ENCODE data around the gene SOX5. TPM values are rescaled to one million over a fixed set of nuclear protein-coding genes. Genes with fewer than 3 reads are reported as not detected.

The SOX5 gene
- total and polyA plus RNA-seq, 3 donors from 2014 or later: 26.0 to 93.3 (median 29.2) TPM

DNA sequence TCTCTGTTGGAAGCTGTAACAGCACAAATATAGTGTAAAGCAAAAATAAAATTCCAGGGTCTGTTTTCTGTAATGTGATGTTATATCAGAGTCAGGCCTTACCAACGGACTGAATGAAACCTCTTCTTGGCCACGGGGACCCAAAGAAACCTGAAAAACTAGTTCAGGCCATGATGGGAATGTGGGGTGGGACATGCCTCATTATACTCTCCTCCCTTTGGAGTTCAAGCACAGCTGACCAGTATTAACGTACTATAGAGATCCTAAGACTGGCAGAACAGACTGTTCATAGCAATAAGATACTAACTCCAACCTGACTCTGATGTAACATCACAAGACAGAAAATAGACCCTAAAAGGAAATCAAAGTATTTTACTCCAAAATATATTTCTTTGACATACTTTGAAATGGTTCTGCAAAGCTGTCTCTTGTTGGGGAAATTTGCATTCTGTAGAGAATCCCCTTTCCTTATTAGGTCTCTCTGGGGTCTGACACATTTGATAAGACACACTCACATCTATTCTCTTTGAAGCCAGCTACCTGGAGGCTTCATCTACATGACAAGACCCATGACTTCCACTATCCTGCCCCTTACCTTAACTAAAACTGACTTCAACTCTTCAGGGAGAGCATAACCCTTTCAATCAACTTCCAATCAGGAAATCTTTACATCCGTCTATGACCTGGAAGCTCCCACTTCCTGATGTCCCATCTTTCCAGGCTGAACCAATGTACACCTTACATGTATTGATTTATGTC is 444.6 kb downstream of the SOX5 start:
- 52 to 74% methylated on average over 4 of the region's 4 CpGs for WGBS, 2 donors
- Histone ChIP-seq H3K27ac (no peak overlapping the region), H3K4me3 (no peak overlapping the region), H3K9me3 (no peaks in the 10 kb centered on the region), H3K4me1 (no peaks in the 10 kb centered on the region), H3K36me3 (ENCODE audit: low read depth, missing control alignments) (no peaks in the 10 kb centered on the region), H3K27me3 (no peaks in the 10 kb centered on the region)
- TF ChIP-seq POLR2A (IDR thresholded peaks at IDR 0.05): no peak
- no peak for TF ChIP-seq CTCF (IDR thresholded peaks at IDR 0.05)
- no peak for DNase-seq
- intact Hi-C loops (cut with DNase I; ENCODE audit: low total_unique reads): no loop called here

DNA sequence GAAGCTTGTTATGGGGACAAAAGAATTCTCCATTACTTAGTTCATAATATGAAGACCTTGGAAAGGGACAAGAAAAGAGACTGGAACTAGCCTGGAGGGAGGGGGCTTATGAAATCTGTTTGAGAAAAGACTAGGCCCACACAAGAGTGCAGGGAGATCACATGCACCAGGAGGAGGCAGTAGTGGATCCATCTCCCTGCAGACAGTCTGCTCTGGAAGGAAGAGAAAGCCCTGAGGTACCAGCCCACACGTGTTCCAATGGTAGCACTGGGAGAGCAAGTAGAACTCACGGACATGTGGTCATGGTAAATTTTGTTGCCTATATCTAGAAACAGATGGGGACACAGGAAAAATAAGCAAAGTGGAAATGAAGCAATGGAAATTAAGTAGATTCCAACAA is 445.4 kb downstream of the SOX5 start:
- Histone ChIP-seq H3K27ac (no peak overlapping the region), H3K4me3 (no peak overlapping the region), H3K36me3 (ENCODE audit: low read depth, missing control alignments) (no peaks in the 10 kb centered on the region), H3K27me3 (no peaks in the 10 kb centered on the region), H3K9me3 (no peaks in the 10 kb centered on the region), H3K4me1 (no peaks in the 10 kb centered on the region)
- intact Hi-C loops (cut with DNase I; ENCODE audit: low total_unique reads): no loop called here
- no peak for TF ChIP-seq POLR2A (IDR thresholded peaks at IDR 0.05)
- TF ChIP-seq CTCF (IDR thresholded peaks at IDR 0.05): no peak
- DNase-seq: no peak
- WGBS, 2 donors: 83 to 85% methylated on average over 2 of the region's 2 CpGs

DNA sequence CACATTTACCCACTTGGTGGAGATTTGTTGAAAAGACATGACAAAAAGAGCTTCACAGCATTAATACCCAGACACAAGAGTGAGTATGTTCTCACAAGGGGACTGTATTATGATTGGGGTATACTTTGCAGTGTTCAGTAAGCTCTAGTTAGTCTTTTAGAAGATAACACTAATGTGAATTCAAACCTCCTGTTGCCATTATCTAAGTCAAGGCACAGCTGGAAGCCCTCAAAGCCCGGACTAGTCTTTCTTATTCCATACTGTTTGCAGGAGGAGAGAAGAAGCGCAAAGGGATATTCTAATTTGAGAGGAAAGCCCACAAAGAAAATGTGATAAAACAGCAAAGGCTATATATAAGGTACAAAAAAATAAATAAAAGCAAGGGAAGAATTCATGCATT is 445.9 kb downstream of the SOX5 start:
- Histone ChIP-seq H3K27ac (no peak overlapping the region), H3K9me3 (no peaks in the 10 kb centered on the region), H3K4me3 (no peak overlapping the region), H3K4me1 (no peaks in the 10 kb centered on the region), H3K27me3 (no peaks in the 10 kb centered on the region), H3K36me3 (ENCODE audit: low read depth, missing control alignments) (no peaks in the 10 kb centered on the region)
- intact Hi-C loops (cut with DNase I; ENCODE audit: low total_unique reads): no loop called here
- TF ChIP-seq CTCF (IDR thresholded peaks at IDR 0.05): no peak
- no peak for TF ChIP-seq POLR2A (IDR thresholded peaks at IDR 0.05)
- DNase-seq: no peak
- 65 to 67% methylated on average over 2 of the region's 2 CpGs for WGBS, 2 donors

DNA sequence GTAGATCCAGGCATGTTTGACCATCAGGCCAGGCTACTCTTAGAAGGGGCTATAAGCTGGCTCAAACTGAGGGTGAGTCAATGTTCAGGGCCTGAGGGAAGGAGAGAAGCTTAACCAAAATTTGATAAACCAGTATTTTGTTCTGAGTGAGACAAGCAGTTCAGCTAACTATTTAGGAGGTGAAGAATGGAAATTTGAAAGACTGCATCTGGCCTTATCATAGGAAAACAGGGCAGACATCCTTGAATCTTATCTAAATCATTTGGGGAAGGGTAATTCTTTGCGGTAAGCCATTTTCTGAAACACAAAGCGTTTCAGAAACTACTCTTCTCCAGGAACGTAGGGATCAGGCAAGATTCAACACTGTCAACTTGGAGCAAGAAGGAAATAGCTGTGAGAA is 447.2 kb downstream of the SOX5 start:
- no peaks in the 10 kb centered on the region for H3K36me3 ChIP-seq (ENCODE audit: low read depth, missing control alignments)
- WGBS, 2 donors: 80 to 86% methylated on average over 3 of the region's 3 CpGs
- DNase-seq: no peak
- H3K9me3 ChIP-seq: no peaks in the 10 kb centered on the region
- intact Hi-C loops (cut with DNase I; ENCODE audit: low total_unique reads): no loop called here
- no peaks in the 10 kb centered on the region for H3K4me1 ChIP-seq
- H3K4me3 ChIP-seq: no peak overlapping the region
- no peaks in the 10 kb centered on the region for H3K27me3 ChIP-seq
- H3K27ac ChIP-seq: no peak overlapping the region
- TF ChIP-seq POLR2A (IDR thresholded peaks at IDR 0.05) (no peak), CTCF (IDR thresholded peaks at IDR 0.05) (no peak)

DNA sequence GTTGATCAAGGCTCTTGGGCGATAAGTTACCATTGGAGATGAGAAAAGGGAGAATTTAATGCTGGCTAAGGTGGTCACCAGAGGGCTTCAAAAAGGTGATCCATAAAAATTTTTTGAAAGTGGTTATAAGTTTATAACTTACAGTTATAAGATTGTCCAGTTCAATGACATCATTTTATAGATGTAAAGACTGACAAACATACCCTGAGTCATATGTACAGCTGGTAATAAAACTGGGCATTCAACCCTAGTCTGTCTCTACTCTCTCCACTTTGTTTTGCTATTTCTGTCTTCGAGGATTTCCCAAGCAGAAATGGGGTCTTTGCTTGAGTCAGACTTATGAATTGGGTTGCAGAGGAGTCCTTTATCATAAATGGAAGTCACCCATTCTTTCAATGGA is 454.0 kb downstream of the SOX5 start:
- no peak for DNase-seq
- Histone ChIP-seq H3K36me3 (ENCODE audit: low read depth, missing control alignments) (no peaks in the 10 kb centered on the region), H3K27ac (no peak overlapping the region), H3K27me3 (no peaks in the 10 kb centered on the region), H3K9me3 (no peaks in the 10 kb centered on the region), H3K4me1 (no peaks in the 10 kb centered on the region), H3K4me3 (no peak overlapping the region)
- intact Hi-C loops (cut with DNase I; ENCODE audit: low total_unique reads): no loop called here
- 79 to 91% methylated on average over 2 of the region's 2 CpGs for WGBS, 2 donors
- TF ChIP-seq CTCF (IDR thresholded peaks at IDR 0.05): no peak
- TF ChIP-seq POLR2A (IDR thresholded peaks at IDR 0.05): no peak
